Tibial artery (tissue), 4 donors: ENCODE results near the gene BCL2L15.

Source experiments
- DNase-seq, 2 donors: peaks; one replicate each; pipeline ENCODE4 v3.0.0-alpha.2; 2019
- H3K27ac ChIP-seq, 2 donors: fragments of 200-600 bp; sonication (generic) in 1 of 2; 1 replicate in 1 of 2; 2 replicates in 1 of 2; pipeline ENCODE4 v1.5.1; 2018 to 2019; ENCODE audit warnings: mild to moderate bottlenecking in 1 of 2
- H3K27me3 ChIP-seq, 2 donors: fragments of 200-600 bp; sonication (generic) in 1 of 2; one replicate each; pipeline versions ENCODE4 v1.5.1 to v1.6.0; 2016 to 2019
- H3K36me3 ChIP-seq, 3 donors: fragments of 200-600 bp; sonication (generic) in 2 of 3; one replicate each; pipeline ENCODE4 v1.5.1; 2016 to 2019; ENCODE audit warnings: mild to moderate bottlenecking in 2 of 3
- H3K4me1 ChIP-seq, 4 donors: fragments of 200-600 bp; sonication (generic) in 2 of 4; 1 replicate in 3 of 4; 2 replicates in 1 of 4; pipeline ENCODE4 v1.5.1; 2016 to 2019
- H3K4me3 ChIP-seq, 2 donors: fragments of 200-600 bp; sonication (generic) in 1 of 2; 1 replicate in 1 of 2; 2 replicates in 1 of 2; pipeline ENCODE4 v1.5.1; 2018 to 2019; ENCODE audit warnings: mild to moderate bottlenecking in 2 of 2
- H3K9me3 ChIP-seq, 3 donors: fragments of 200-600 bp; sonication (generic) in 1 of 3; one replicate each; pipeline ENCODE4 v1.5.1; 2016 to 2019
- CTCF ChIP-seq, 2 experiments: fragments of 200-600 bp in 1 of 2; fragments of 450-650 bp in 1 of 2; IDR thresholded peaks; one replicate each; pipeline ENCODE4 v1.5.1; 2017 to 2019; ENCODE audit warnings: antibody characterized with exemption in 2 of 2, mild to moderate bottlenecking in 1 of 2, moderate library complexity in 1 of 2
- intact Hi-C: fragments of 100-400 bp; cut with DNase I; formaldehyde crosslinking; loops from one replicate; pipeline ENCODE4 v1.15.0; 2023; ENCODE audit warnings: low total_unique reads

The BCL2L15 gene

GRCh38 chr1:113891631-113892220 is 4.3 kb upstream of the BCL2L15 start:
- Histone ChIP-seq H3K36me3 (peaks cover 18 to 33% (median 26%) of the 10 kb centered on the region in 3 donors), H3K4me1 (no peaks in the 10 kb centered on the region), H3K27me3 (no peaks in the 10 kb centered on the region), H3K4me3 (no peak overlapping the region), H3K9me3 (no peaks in the 10 kb centered on the region), H3K27ac (no peak overlapping the region)
- no peak for TF ChIP-seq CTCF (IDR thresholded peaks at IDR 0.05)
- DNase-seq = no peak
- intact Hi-C loops = loop anchor here (10.0 kb wide), 1 partner anchor 47 kb away; no protein-coding TSS in a partner anchor

- no peaks in the 10 kb centered on the region for H3K4me1 ChIP-seq
- DNase-seq = no peak
- no peak for TF ChIP-seq CTCF (IDR thresholded peaks at IDR 0.05)
- intact Hi-C loops = loop anchor here (10.0 kb wide), 1 partner anchor 46 kb away; no protein-coding TSS in a partner anchor
- no peak overlapping the region for H3K27ac ChIP-seq
- H3K27me3 ChIP-seq = no peaks in the 10 kb centered on the region
- no peaks in the 10 kb centered on the region for H3K9me3 ChIP-seq
- no peak overlapping the region for H3K4me3 ChIP-seq
- peaks cover 9 to 24% (median 17%) of the 10 kb centered on the region in 3 donors for H3K36me3 ChIP-seq
Observed at GRCh38 chr1:113890816-113891215, 3.4 kb upstream of the BCL2L15 start.

- Histone ChIP-seq H3K27ac (no peak overlapping the region), H3K4me3 (no peak overlapping the region), H3K27me3 (no peaks in the 10 kb centered on the region), H3K36me3 (no peaks in the 10 kb centered on the region), H3K9me3 (no peaks in the 10 kb centered on the region), H3K4me1 (no peaks in the 10 kb centered on the region)
- intact Hi-C loops = no loop called here
- TF ChIP-seq CTCF (IDR thresholded peaks at IDR 0.05) = no peak
- DNase-seq = no peak
Observed at GRCh38 chr1:113886417-113887401, 672 bp downstream of the BCL2L15 start.

- no peaks in the 10 kb centered on the region for H3K4me1 ChIP-seq
- no peak overlapping the region for H3K27ac ChIP-seq
- intact Hi-C loops = no loop called here
- no peaks in the 10 kb centered on the region for H3K9me3 ChIP-seq
- no peaks in the 10 kb centered on the region for H3K36me3 ChIP-seq
- no peak for DNase-seq
- no peak for TF ChIP-seq CTCF (IDR thresholded peaks at IDR 0.05)
- no peaks in the 10 kb centered on the region for H3K27me3 ChIP-seq
- no peak overlapping the region for H3K4me3 ChIP-seq
Observed at GRCh38 chr1:113881661-113882060, 5.7 kb downstream of the BCL2L15 start.

- Histone ChIP-seq H3K4me1 (no peaks in the 10 kb centered on the region), H3K27me3 (no peaks in the 10 kb centered on the region), H3K36me3 (no peaks in the 10 kb centered on the region), H3K9me3 (no peaks in the 10 kb centered on the region), H3K27ac (no peak overlapping the region), H3K4me3 (no peak overlapping the region)
- no peak for TF ChIP-seq CTCF (IDR thresholded peaks at IDR 0.05)
- no peak for DNase-seq
- intact Hi-C loops = no loop called here
Observed at GRCh38 chr1:113879739-113880038, 7.7 kb downstream of the BCL2L15 start.
